Naive thymus-derived CD4-positive, alpha-beta T cell (primary cell): ENCODE results near the gene FOXJ1. TPM values are rescaled to one million over a fixed set of nuclear protein-coding genes. Genes with fewer than 3 reads are reported as not detected.

Source experiments
- ATAC-seq: fragments of 150-1000 bp; cut with Tn5 transposase; 2 replicates; pipeline ENCODE4 v1.10.0; 2021; ENCODE audit warnings: mild to moderate bottlenecking, moderate library complexity
- CTCF ChIA-PET: fragments of 350-600 bp; sonication (Branson Sonifier 250); formaldehyde crosslinking; loops from one replicate; lab custom pipeline; 2021; ENCODE audit warnings: antibody characterized with exemption; lab: Charles Lee
- POLR2A ChIA-PET: fragments of 350-600 bp; sonication (Branson Sonifier 250); formaldehyde crosslinking; loops from one replicate; lab custom pipeline; 2021; ENCODE audit warnings: antibody characterized with exemption, inconsistent platforms; lab: Charles Lee
- DNase-seq, 9 donors: peaks; one replicate each; pipeline versions ENCODE4 v3.0.0 to v3.0.0-alpha.2; 2020 to 2022; ENCODE audit warnings: mixed read lengths in 1 of 9
- H3K27ac ChIP-seq: one replicate; pipeline ENCODE4 v1.7.0; 2013; ENCODE audit warnings: mild to moderate bottlenecking, low read depth, low read length, moderate library complexity
- H3K27me3 ChIP-seq, 2 donors: one replicate each; pipeline ENCODE4 v1.7.0; 2013; ENCODE audit warnings: low read length in 2 of 2, mild to moderate bottlenecking in 2 of 2, moderate library complexity in 2 of 2; ENCODE audit not compliant: control insufficient read depth in 2 of 2, insufficient read depth in 2 of 2
- H3K36me3 ChIP-seq, 3 experiments: 1 replicate in 2 of 3; 2 replicates in 1 of 3; pipeline ENCODE4 v1.7.0; 2013; ENCODE audit warnings: low read length in 3 of 3, mild to moderate bottlenecking in 3 of 3, moderate library complexity in 1 of 3; ENCODE audit not compliant: insufficient read depth in 3 of 3, control insufficient read depth in 2 of 3
- H3K4me1 ChIP-seq, 2 donors: one replicate each; pipeline ENCODE4 v1.7.0; 2013; ENCODE audit warnings: low read length in 2 of 2, mild to moderate bottlenecking in 2 of 2, moderate library complexity in 1 of 2; ENCODE audit not compliant: control insufficient read depth in 2 of 2, insufficient read depth in 2 of 2
- H3K4me3 ChIP-seq: 2 replicates; pipeline ENCODE4 v1.7.0; 2013; ENCODE audit warnings: mild to moderate bottlenecking, low read length
- H3K9me3 ChIP-seq, 3 experiments: 1 replicate in 2 of 3; 2 replicates in 1 of 3; pipeline ENCODE4 v1.7.0; 2013; ENCODE audit warnings: low read length in 3 of 3; ENCODE audit not compliant: control insufficient read depth in 2 of 3
- H3K27ac Mint-ChIP-seq, 9 donors: one replicate each; pipeline ENCODE4 v1.8.0; 2020 to 2022; ENCODE audit warnings: mixed read lengths in 9 of 9, mild to moderate bottlenecking in 8 of 9, moderate library complexity in 5 of 9, inconsistent platforms in 2 of 9
- H3K27me3 Mint-ChIP-seq, 5 donors: one replicate each; pipeline ENCODE4 v1.8.0; 2021 to 2022; ENCODE audit warnings: mixed read lengths in 5 of 5, mild to moderate bottlenecking in 1 of 5
- H3K36me3 Mint-ChIP-seq, 5 donors: one replicate each; pipeline ENCODE4 v1.8.0; 2020 to 2022; ENCODE audit warnings: mixed read lengths in 5 of 5, mild to moderate bottlenecking in 3 of 5, inconsistent platforms in 1 of 5
- H3K4me1 Mint-ChIP-seq, 7 donors: one replicate each; pipeline ENCODE4 v1.8.0; 2020 to 2022; ENCODE audit warnings: mixed read lengths in 7 of 7, mild to moderate bottlenecking in 3 of 7, inconsistent platforms in 1 of 7
- H3K4me3 Mint-ChIP-seq, 10 donors: one replicate each; pipeline ENCODE4 v1.8.0; 2020 to 2022; ENCODE audit warnings: mild to moderate bottlenecking in 10 of 10, mixed read lengths in 10 of 10, moderate library complexity in 6 of 10, inconsistent platforms in 2 of 10
- H3K9me3 Mint-ChIP-seq, 11 donors: one replicate each; pipeline ENCODE4 v1.8.0; 2020 to 2022; ENCODE audit warnings: mixed read lengths in 11 of 11, mild to moderate bottlenecking in 4 of 11, inconsistent platforms in 1 of 11, moderate library complexity in 1 of 11
- intact Hi-C, 2 donors: fragments of 100-400 bp; cut with micrococcal nuclease; formaldehyde crosslinking; loops; one replicate each; pipeline ENCODE4 v1.15.1; 2023
- polyA plus RNA-seq, 2 donors: library from polyadenylated mRNA; unstranded; fragments of 300-500 nt; fragmentation: Illumina TruSeq; gene quantifications; one replicate each; pipeline ENCODE4 v1.2.3, GENCODE V29; 2021
- total RNA-seq, 6 experiments: library from RNA in 5 of 6; stranded (reverse) in 5 of 6; gene quantifications; 1 replicate in 5 of 6; 2 replicates in 1 of 6; pipeline ENCODE4 v1.2.3 and lab custom pipeline; 2021 to 2026

The FOXJ1 gene
- total and polyA plus RNA-seq, 7 experiments from 2014 or later, result 0.27 to 2.2 (median 1.4) TPM

- no peak for ATAC-seq
- peaks cover 0 to 62% (median 7%) of the 10 kb centered on the region in 3 experiments for H3K36me3 ChIP-seq
- no peaks in the 10 kb centered on the region for H3K27me3 ChIP-seq
- Mint-ChIP-seq H3K27ac (peak overlapping the region in 6 of 9 donors; percentile 11 to 99 (median 50)), H3K4me3 (no peak overlapping the region), H3K9me3 (peaks cover 0 to 2% (median 0%) of the 10 kb centered on the region in 11 donors), H3K36me3 (peaks cover 18 to 90% (median 45%) of the 10 kb centered on the region in 5 donors), H3K27me3 (no peaks in the 10 kb centered on the region), H3K4me1 (peaks cover 15 to 51% (median 44%) of the 10 kb centered on the region in 7 donors)
- H3K9me3 ChIP-seq, result no peaks in the 10 kb centered on the region
- H3K4me3 ChIP-seq, result no peak overlapping the region
- no peak overlapping the region for H3K27ac ChIP-seq
- H3K4me1 ChIP-seq, result peaks cover 12 to 32% of the 10 kb centered on the region in 2 donors
- intact Hi-C loops, result no loop called here
- CTCF ChIA-PET, result interaction anchor here (0.9 to 7.4 kb wide), 3 partner anchors 14 to 33 kb away, joined by 3 to 80 read pairs (median 4); no protein-coding TSS in a partner anchor
- POLR2A ChIA-PET, result interaction anchor here (1.2 to 11.6 kb wide), 3 partner anchors 15 to 116 kb away, joined by 3 to 162 read pairs (median 6); no protein-coding TSS in a partner anchor
- no peak for DNase-seq
Measured at GRCh38 chr17:76156662-76156991, 15.6 kb upstream of the FOXJ1 start.

- intact Hi-C loops, result no loop called here
- H3K9me3 ChIP-seq, result no peaks in the 10 kb centered on the region
- ChIA-PET CTCF (interaction anchor here (0.9 to 7.4 kb wide), 5 partner anchors 9 to 32 kb away, joined by 3 to 80 read pairs (median 4); no protein-coding TSS in a partner anchor), POLR2A (interaction anchor here (0.6 to 11.6 kb wide), 5 partner anchors 10 to 23 kb away, joined by 3 to 162 read pairs (median 6); partner anchors contain the start of gene FOXJ1)
- peak overlapping the region in 8 of 9 donors; percentile 11 to 99 (median 74) for H3K27ac Mint-ChIP-seq
- no peaks in the 10 kb centered on the region for H3K27me3 ChIP-seq
- no peak overlapping the region for H3K4me3 Mint-ChIP-seq
- peaks cover 20 to 56% (median 49%) of the 10 kb centered on the region in 7 donors for H3K4me1 Mint-ChIP-seq
- H3K36me3 ChIP-seq, result peaks cover 0 to 57% (median 7%) of the 10 kb centered on the region in 3 experiments
- H3K36me3 Mint-ChIP-seq, result peaks cover 18 to 87% (median 50%) of the 10 kb centered on the region in 5 donors
- H3K4me3 ChIP-seq, result no peak overlapping the region
- DNase-seq, result no peak
- no peak overlapping the region for H3K27ac ChIP-seq
- peaks cover 13 to 37% of the 10 kb centered on the region in 2 donors for H3K4me1 ChIP-seq
- no peaks in the 10 kb centered on the region for H3K27me3 Mint-ChIP-seq
- peaks cover 0 to 2% (median 0%) of the 10 kb centered on the region in 11 donors for H3K9me3 Mint-ChIP-seq
- no peak for ATAC-seq
Measured at GRCh38 chr17:76155988-76156661, 15.1 kb upstream of the FOXJ1 start.

GRCh38 chr17:76154936-76155845 lies 14.1 kb upstream of the FOXJ1 start:
- ChIA-PET CTCF (interaction anchor here (0.9 to 7.4 kb wide), 5 partner anchors 8 to 112 kb away, joined by 3 to 80 read pairs (median 3); no protein-coding TSS in a partner anchor), POLR2A (interaction anchor here (0.6 to 11.6 kb wide), 6 partner anchors 11 to 24 kb away, joined by 3 to 162 read pairs (median 12); partner anchors contain the start of gene FOXJ1)
- no peaks in the 10 kb centered on the region for H3K27me3 Mint-ChIP-seq
- Histone ChIP-seq H3K4me1 (peaks cover 13 to 46% of the 10 kb centered on the region in 2 donors), H3K27me3 (no peaks in the 10 kb centered on the region), H3K27ac (peak overlapping the region; percentile 52), H3K4me3 (no peak overlapping the region), H3K9me3 (no peaks in the 10 kb centered on the region), H3K36me3 (peaks cover 0 to 62% (median 7%) of the 10 kb centered on the region in 3 experiments)
- no peak for ATAC-seq
- peak overlapping the region; percentile 42 to 99 (median 97) for H3K27ac Mint-ChIP-seq
- intact Hi-C loops, result no loop called here
- peaks cover 18 to 90% (median 56%) of the 10 kb centered on the region in 5 donors for H3K36me3 Mint-ChIP-seq
- H3K4me3 Mint-ChIP-seq, result no peak overlapping the region
- H3K4me1 Mint-ChIP-seq, result peaks cover 20 to 64% (median 56%) of the 10 kb centered on the region in 7 donors
- peaks cover 0 to 2% (median 0%) of the 10 kb centered on the region in 11 donors for H3K9me3 Mint-ChIP-seq
- DNase-seq, result no peak

GRCh38 chr17:76154292-76154691 lies 13.2 kb upstream of the FOXJ1 start:
- Histone ChIP-seq H3K27me3 (no peaks in the 10 kb centered on the region), H3K4me1 (peaks cover 13 to 48% of the 10 kb centered on the region in 2 donors), H3K36me3 (peaks cover 0 to 62% (median 7%) of the 10 kb centered on the region in 3 experiments), H3K4me3 (no peak overlapping the region), H3K27ac (peak overlapping the region; percentile 52), H3K9me3 (no peaks in the 10 kb centered on the region)
- Mint-ChIP-seq H3K4me3 (peak overlapping the region in 6 of 10 donors; percentile 12 to 81 (median 42)), H3K27me3 (no peaks in the 10 kb centered on the region), H3K36me3 (peaks cover 17 to 91% (median 53%) of the 10 kb centered on the region in 5 donors), H3K27ac (peak overlapping the region in 8 of 9 donors; percentile 93 to 99 (median 98)), H3K4me1 (peaks cover 20 to 67% (median 58%) of the 10 kb centered on the region in 7 donors), H3K9me3 (peaks cover 0 to 2% (median 0%) of the 10 kb centered on the region in 11 donors)
- intact Hi-C loops, result no loop called here
- ATAC-seq, result no peak
- no peak for DNase-seq
- CTCF ChIA-PET, result interaction anchor here (0.9 to 7.4 kb wide), 2 partner anchors 24 to 113 kb away, joined by 3 to 80 read pairs; no protein-coding TSS in a partner anchor
- POLR2A ChIA-PET, result interaction anchor here (2.9 to 11.6 kb wide), 4 partner anchors 11 to 45 kb away, joined by 9 to 162 read pairs (median 55); partner anchors contain the start of gene FOXJ1

GRCh38 chr17:76153640-76154039 lies 12.6 kb upstream of the FOXJ1 start:
- peaks cover 0 to 56% (median 7%) of the 10 kb centered on the region in 3 experiments for H3K36me3 ChIP-seq
- Mint-ChIP-seq H3K4me3 (peak overlapping the region in 7 of 10 donors; percentile 11 to 81 (median 30)), H3K27me3 (no peaks in the 10 kb centered on the region), H3K27ac (peak overlapping the region in 8 of 9 donors; percentile 93 to 99 (median 98)), H3K9me3 (peaks cover 0 to 3% (median 0%) of the 10 kb centered on the region in 11 donors), H3K4me1 (peaks cover 24 to 73% (median 64%) of the 10 kb centered on the region in 7 donors), H3K36me3 (peaks cover 14 to 91% (median 53%) of the 10 kb centered on the region in 5 donors)
- ChIA-PET POLR2A (interaction anchor here (0.9 to 11.6 kb wide), 6 partner anchors 10 to 119 kb away, joined by 3 to 162 read pairs (median 18); partner anchors contain the start of gene FOXJ1), CTCF (interaction anchor here (2.7 to 7.4 kb wide), 4 partner anchors 11 to 126 kb away, joined by 9 to 80 read pairs (median 14); no protein-coding TSS in a partner anchor)
- H3K27me3 ChIP-seq, result no peaks in the 10 kb centered on the region
- DNase-seq (no peak), ATAC-seq (no peak)
- peak overlapping the region; percentile 52 for H3K27ac ChIP-seq
- no peaks in the 10 kb centered on the region for H3K9me3 ChIP-seq
- H3K4me1 ChIP-seq, result peaks cover 13 to 48% of the 10 kb centered on the region in 2 donors
- H3K4me3 ChIP-seq, result no peak overlapping the region
- intact Hi-C loops, result no loop called here
